HEK293 (cell line): ENCODE results near the gene SRP9.
A peak's percentile ranks its signal among the peaks of the same experiment; 100 is the strongest.

Experiments
- GLI2 ChIP-seq: fragments of 450-650 bp; formaldehyde crosslinking; IDR thresholded peaks from 2 replicates; pipeline ENCODE4; 2017; ENCODE audit warnings: missing biosample characterization, missing genetic modification characterization, low read depth, borderline replicate concordance
- HIC1 ChIP-seq: fragments of 450-650 bp; formaldehyde crosslinking; IDR thresholded peaks from 2 replicates; pipeline ENCODE4 v1.5.1; 2016; ENCODE audit warnings: missing biosample characterization, missing genetic modification characterization
- KLF1 ChIP-seq: fragments of 450-650 bp; formaldehyde crosslinking; IDR thresholded peaks from 2 replicates; pipeline ENCODE4 v1.5.1; 2016; ENCODE audit warnings: missing biosample characterization, missing genetic modification characterization
- KLF16 ChIP-seq: fragments of 450-650 bp; formaldehyde crosslinking; IDR thresholded peaks from 2 replicates; pipeline ENCODE4 v1.5.1; 2017; ENCODE audit warnings: missing biosample characterization, missing genetic modification characterization
- OSR2 ChIP-seq: fragments of 450-650 bp; formaldehyde crosslinking; IDR thresholded peaks from 2 replicates; pipeline ENCODE4 v1.5.1; 2016; ENCODE audit warnings: missing biosample characterization, missing genetic modification characterization
- RBAK ChIP-seq: fragments of 450-650 bp; formaldehyde crosslinking; IDR thresholded peaks from 2 replicates; pipeline ENCODE4 v1.5.1; 2016; ENCODE audit warnings: missing biosample characterization, missing genetic modification characterization
- REST ChIP-seq: fragments of 450-650 bp; formaldehyde crosslinking; IDR thresholded peaks from 2 replicates; pipeline ENCODE4 v1.5.1; 2016; ENCODE audit warnings: missing biosample characterization, missing genetic modification characterization
- SP3 ChIP-seq: fragments of 450-650 bp; formaldehyde crosslinking; IDR thresholded peaks from 2 replicates; pipeline ENCODE4 v1.5.1; 2016; ENCODE audit warnings: missing biosample characterization, missing genetic modification characterization
- ZBTB11 ChIP-seq: fragments of 450-650 bp; formaldehyde crosslinking; conservative IDR thresholded peaks from 2 replicates; pipeline ENCODE4 v1.5.1; 2016; ENCODE audit warnings: low read depth, missing biosample characterization, missing genetic modification characterization
- ZEB2 ChIP-seq: fragments of 450-650 bp; formaldehyde crosslinking; IDR thresholded peaks from 2 replicates; pipeline ENCODE4 v1.5.1; 2016; ENCODE audit warnings: missing biosample characterization, missing genetic modification characterization
- ZNF140 ChIP-seq: fragments of 450-650 bp; formaldehyde crosslinking; IDR thresholded peaks from 2 replicates; pipeline ENCODE4 v1.5.1; 2016; ENCODE audit warnings: missing biosample characterization, missing genetic modification characterization
- ZNF174 ChIP-seq: fragments of 450-650 bp; formaldehyde crosslinking; IDR thresholded peaks from 2 replicates; pipeline ENCODE4 v1.5.0; 2017; ENCODE audit warnings: missing biosample characterization, mild to moderate bottlenecking, missing genetic modification characterization
- ZNF2 ChIP-seq: fragments of 450-650 bp; formaldehyde crosslinking; IDR thresholded peaks from 2 replicates; pipeline ENCODE4 v1.5.1; 2016; ENCODE audit warnings: missing biosample characterization, missing genetic modification characterization
- ZNF341 ChIP-seq: fragments of 450-650 bp; formaldehyde crosslinking; IDR thresholded peaks from 2 replicates; pipeline ENCODE4; 2016; ENCODE audit warnings: low read depth, missing biosample characterization, missing genetic modification characterization
- ZNF350 ChIP-seq: fragments of 450-650 bp; formaldehyde crosslinking; IDR thresholded peaks from 2 replicates; pipeline ENCODE4 v1.5.0; 2017; ENCODE audit warnings: missing biosample characterization, mild to moderate bottlenecking, missing genetic modification characterization
- ZNF548 ChIP-seq: fragments of 450-650 bp; formaldehyde crosslinking; IDR thresholded peaks from 2 replicates; pipeline ENCODE4 v1.5.1; 2016; ENCODE audit warnings: missing biosample characterization, missing genetic modification characterization
- ZNF558 ChIP-seq: fragments of 450-650 bp; formaldehyde crosslinking; IDR thresholded peaks from 2 replicates; pipeline ENCODE4 v1.5.1; 2016; ENCODE audit warnings: missing biosample characterization, missing genetic modification characterization
- ZNF580 ChIP-seq: fragments of 450-650 bp; formaldehyde crosslinking; IDR thresholded peaks from 2 replicates; pipeline ENCODE4 v1.5.1; 2016; ENCODE audit warnings: missing biosample characterization, missing genetic modification characterization
- ZNF707 ChIP-seq: fragments of 450-650 bp; formaldehyde crosslinking; IDR thresholded peaks from 2 replicates; pipeline ENCODE4 v1.5.1; 2016; ENCODE audit warnings: missing biosample characterization, missing genetic modification characterization
- ZNF76 ChIP-seq: fragments of 450-650 bp; formaldehyde crosslinking; IDR thresholded peaks from 2 replicates; pipeline ENCODE4; 2016; ENCODE audit warnings: low read depth, missing biosample characterization, missing genetic modification characterization, borderline replicate concordance
- TF ChIP-seq, protein P1 (sequence below): fragments of 450-650 bp; formaldehyde crosslinking; IDR thresholded peaks from 2 replicates; pipeline ENCODE4 v1.5.1; 2016; ENCODE audit warnings: missing biosample characterization, missing genetic modification characterization, borderline replicate concordance
- TF ChIP-seq, protein P2 (sequence below): fragments of 450-650 bp; formaldehyde crosslinking; IDR thresholded peaks from 2 replicates; pipeline ENCODE4 v1.5.1; 2016; ENCODE audit warnings: missing biosample characterization, missing genetic modification characterization
- TF ChIP-seq, protein P3 (sequence below): fragments of 450-650 bp; formaldehyde crosslinking; IDR thresholded peaks from 2 replicates; pipeline ENCODE4 v1.5.1; 2016; ENCODE audit warnings: missing biosample characterization, missing genetic modification characterization

The SRP9 gene

DNA sequence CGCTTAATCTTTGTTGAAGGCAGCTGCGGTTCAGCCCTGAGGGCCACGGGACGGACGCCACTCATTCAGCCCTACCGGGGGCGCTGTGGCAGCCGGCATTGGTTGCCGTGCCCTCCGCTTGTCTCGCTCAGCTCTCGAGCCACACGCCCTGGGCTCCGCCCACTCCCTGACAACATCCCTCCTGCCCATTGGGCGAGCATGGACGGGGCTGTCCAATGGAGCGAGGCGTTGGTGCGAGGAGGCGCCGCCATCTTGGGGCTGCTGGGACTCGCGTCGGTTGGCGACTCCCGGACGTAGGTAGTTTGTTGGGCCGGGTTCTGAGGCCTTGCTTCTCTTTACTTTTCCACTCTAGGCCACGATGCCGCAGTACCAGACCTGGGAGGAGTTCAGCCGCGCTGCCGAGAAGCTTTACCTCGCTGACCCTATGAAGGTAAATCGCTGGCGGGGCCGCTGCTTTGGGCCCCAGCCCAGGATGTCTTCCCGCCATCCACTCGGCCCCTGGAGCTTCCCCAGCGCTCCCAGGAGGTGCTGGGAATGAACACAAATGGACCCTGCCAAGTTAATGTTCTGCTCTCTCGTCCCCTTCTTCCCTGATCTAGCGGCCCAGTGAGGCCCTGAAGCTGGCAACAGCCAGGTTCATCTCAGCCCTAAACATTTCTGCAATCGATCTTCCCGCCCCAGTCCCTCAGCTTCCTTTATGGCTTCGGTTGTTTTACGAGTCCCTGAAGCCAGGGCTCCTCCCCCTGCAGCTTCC lies at the start of gene SRP9 (continued):
- TF ChIP-seq ZNF580 (tag by site-specific recombination) (peak; percentile 93), ZNF707 (tag by site-specific recombination) (no peak; the same call in 1 of the 2 replicates), OSR2 (tag by site-specific recombination) (peak; percentile 76), SP3 (tag by site-specific recombination) (peak; percentile 99), KLF16 (tag by site-specific recombination) (peak; percentile 95), HIC1 (tag by site-specific recombination) (peak; percentile 100), GLI2 (tag by site-specific recombination) (no peak), ZNF350 (tag by site-specific recombination) (no peak), ZNF140 (no peak), ZNF174 (no peak), ZEB2 (tag by site-specific recombination) (peak; percentile 89), ZNF548 (tag by site-specific recombination) (no peak), ZNF558 (peak; percentile 78), ZBTB11 (tag by site-specific recombination) (peak; percentile 58), RBAK (no peak), ZNF76 (peak; percentile 97), ZNF341 (peak; percentile 90), KLF1 (tag by site-specific recombination) (peak; percentile 95), REST (tag by site-specific recombination) (peak; percentile 67), ZNF2 (tag by site-specific recombination) (peak; percentile 100)
- TF ChIP-seq, protein P1, sequence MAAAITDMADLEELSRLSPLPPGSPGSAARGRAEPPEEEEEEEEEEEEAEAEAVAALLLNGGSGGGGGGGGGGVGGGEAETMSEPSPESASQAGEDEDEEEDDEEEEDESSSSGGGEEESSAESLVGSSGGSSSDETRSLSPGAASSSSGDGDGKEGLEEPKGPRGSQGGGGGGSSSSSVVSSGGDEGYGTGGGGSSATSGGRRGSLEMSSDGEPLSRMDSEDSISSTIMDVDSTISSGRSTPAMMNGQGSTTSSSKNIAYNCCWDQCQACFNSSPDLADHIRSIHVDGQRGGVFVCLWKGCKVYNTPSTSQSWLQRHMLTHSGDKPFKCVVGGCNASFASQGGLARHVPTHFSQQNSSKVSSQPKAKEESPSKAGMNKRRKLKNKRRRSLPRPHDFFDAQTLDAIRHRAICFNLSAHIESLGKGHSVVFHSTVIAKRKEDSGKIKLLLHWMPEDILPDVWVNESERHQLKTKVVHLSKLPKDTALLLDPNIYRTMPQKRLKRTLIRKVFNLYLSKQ (tag by site-specific recombination), result no peak
- TF ChIP-seq, protein P2, sequence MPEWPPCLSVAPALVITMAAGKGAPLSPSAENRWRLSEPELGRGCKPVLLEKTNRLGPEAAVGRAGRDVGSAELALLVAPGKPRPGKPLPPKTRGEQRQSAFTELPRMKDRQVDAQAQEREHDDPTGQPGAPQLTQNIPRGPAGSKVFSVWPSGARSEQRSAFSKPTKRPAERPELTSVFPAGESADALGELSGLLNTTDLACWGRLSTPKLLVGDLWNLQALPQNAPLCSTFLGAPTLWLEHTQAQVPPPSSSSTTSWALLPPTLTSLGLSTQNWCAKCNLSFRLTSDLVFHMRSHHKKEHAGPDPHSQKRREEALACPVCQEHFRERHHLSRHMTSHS (tag by site-specific recombination), result no peak
- TF ChIP-seq, protein P3, sequence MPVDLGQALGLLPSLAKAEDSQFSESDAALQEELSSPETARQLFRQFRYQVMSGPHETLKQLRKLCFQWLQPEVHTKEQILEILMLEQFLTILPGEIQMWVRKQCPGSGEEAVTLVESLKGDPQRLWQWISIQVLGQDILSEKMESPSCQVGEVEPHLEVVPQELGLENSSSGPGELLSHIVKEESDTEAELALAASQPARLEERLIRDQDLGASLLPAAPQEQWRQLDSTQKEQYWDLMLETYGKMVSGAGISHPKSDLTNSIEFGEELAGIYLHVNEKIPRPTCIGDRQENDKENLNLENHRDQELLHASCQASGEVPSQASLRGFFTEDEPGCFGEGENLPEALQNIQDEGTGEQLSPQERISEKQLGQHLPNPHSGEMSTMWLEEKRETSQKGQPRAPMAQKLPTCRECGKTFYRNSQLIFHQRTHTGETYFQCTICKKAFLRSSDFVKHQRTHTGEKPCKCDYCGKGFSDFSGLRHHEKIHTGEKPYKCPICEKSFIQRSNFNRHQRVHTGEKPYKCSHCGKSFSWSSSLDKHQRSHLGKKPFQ (tag by site-specific recombination), result 0 out of 2 replicates have a peak, but pooled peaks have one; percentile 55
